Colonic mucosa (tissue), 4 donors: ENCODE results near the gene CATSPER4. TPM values are rescaled to one million over a fixed set of nuclear protein-coding genes. Genes with fewer than 3 reads are reported as not detected.

Experiments used
- DNase-seq: peaks from one replicate; pipeline ENCODE4 v3.0.0-alpha.2; 2020
- H3K27ac ChIP-seq: fragments of 200-600 bp; one replicate; pipeline ENCODE4 v1.8.0; 2021
- H3K27me3 ChIP-seq: fragments of 200-600 bp; one replicate; pipeline ENCODE4 v1.8.0; 2021
- H3K36me3 ChIP-seq: fragments of 200-600 bp; one replicate; pipeline ENCODE4 v1.8.0; 2021
- H3K4me1 ChIP-seq: fragments of 200-600 bp; one replicate; pipeline ENCODE4 v1.8.0; 2021; ENCODE audit warnings: mild to moderate bottlenecking
- H3K4me3 ChIP-seq: fragments of 200-600 bp; one replicate; pipeline ENCODE4 v1.8.0; 2021
- H3K9ac ChIP-seq, 2 donors: one replicate each; pipeline ENCODE4 v1.7.0; 2013; ENCODE audit warnings: control low read depth in 2 of 2, low read depth in 2 of 2, low read length in 2 of 2
- H3K9me3 ChIP-seq: fragments of 200-600 bp; one replicate; pipeline ENCODE4 v1.8.0; 2021
- intact Hi-C: fragments of 100-400 bp; cut with DNase I; formaldehyde crosslinking; loops from one replicate; pipeline ENCODE4 v1.14.1; 2022
- total RNA-seq, 2 donors: library from RNA; stranded (reverse); fragmentation: NEBNext Ultra II Directional in 1 of 2; extraction: Animal tissue kit (Norgen Biotek cat#: 25700) in 1 of 2; gene quantifications; one replicate each; pipeline ENCODE4 v1.2.1, GENCODE V29; 2021
- TF ChIP-seq, protein P1 (sequence below): fragments of 200-600 bp; IDR thresholded peaks from one replicate; pipeline ENCODE4 v1.8.0; 2022; ENCODE audit warnings: antibody characterized with exemption, mild to moderate bottlenecking
- donor health status: healthy.
- donor health status: DM: no; HTN: no; CAD: no.
- donor health status: DM: no; HTN: no; CAD: no.

Gene CATSPER4
- total RNA-seq, 2 donors from 2014 or later, result not detected

DNA sequence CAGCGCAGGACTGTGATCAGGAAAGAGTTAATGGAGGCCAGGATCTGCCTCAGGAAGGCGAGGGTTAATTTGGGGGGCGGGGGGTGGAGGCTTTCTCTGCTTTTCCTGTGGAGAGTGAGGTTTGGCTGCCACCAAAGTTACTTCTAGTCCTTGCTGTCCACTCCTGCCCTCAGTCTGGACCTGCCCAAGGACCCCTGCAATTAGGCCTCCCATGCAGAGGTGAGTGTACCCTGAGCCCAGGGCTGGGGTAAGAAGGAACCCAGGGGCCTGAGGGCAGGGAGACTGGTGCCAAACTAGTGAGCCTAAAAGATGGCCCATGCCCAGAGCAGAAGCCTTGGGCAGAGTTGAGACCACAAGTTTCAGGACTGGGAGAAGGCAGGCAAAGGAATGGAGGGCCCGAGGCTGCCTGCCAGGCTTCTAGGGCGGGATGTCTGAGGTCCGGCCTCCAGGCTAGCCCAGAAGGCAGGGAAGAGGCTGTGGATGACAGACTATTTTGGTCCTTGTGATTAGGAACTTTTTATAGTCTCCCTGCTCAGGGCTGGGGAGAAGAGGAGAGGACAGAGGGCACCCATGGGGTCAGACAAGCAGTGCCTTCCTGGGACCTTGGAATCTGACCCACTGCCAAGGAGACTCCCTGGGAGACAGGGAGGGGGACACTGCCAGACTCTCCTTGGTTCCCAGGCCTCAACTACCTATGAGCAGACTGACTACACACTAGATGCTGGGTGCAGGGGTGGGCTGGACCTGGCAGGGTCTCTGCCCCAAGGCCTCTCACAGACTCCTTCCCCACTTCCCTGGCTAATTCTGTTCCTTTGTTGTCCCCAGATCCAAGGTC lies 31.3 kb upstream of the CATSPER4 start, which contains the start of gene FAM110D:
Gene FAM110D (plus strand): TSS at position 172 of the 835 bp plus-strand sequence. CDS start 2,213 bp downstream, outside the sequence.
- no peaks in the 10 kb centered on the region for H3K36me3 ChIP-seq
- intact Hi-C loops, result no loop called here
- no peaks in the 10 kb centered on the region for H3K9me3 ChIP-seq
- no peak within 1 kb of the TSS for H3K9ac ChIP-seq
- no peak within 1 kb of the TSS for H3K4me3 ChIP-seq
- TF ChIP-seq, protein P1, sequence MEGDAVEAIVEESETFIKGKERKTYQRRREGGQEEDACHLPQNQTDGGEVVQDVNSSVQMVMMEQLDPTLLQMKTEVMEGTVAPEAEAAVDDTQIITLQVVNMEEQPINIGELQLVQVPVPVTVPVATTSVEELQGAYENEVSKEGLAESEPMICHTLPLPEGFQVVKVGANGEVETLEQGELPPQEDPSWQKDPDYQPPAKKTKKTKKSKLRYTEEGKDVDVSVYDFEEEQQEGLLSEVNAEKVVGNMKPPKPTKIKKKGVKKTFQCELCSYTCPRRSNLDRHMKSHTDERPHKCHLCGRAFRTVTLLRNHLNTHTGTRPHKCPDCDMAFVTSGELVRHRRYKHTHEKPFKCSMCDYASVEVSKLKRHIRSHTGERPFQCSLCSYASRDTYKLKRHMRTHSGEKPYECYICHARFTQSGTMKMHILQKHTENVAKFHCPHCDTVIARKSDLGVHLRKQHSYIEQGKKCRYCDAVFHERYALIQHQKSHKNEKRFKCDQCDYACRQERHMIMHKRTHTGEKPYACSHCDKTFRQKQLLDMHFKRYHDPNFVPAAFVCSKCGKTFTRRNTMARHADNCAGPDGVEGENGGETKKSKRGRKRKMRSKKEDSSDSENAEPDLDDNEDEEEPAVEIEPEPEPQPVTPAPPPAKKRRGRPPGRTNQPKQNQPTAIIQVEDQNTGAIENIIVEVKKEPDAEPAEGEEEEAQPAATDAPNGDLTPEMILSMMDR, result no peak
- no peak within 1 kb of the TSS for H3K27ac ChIP-seq
- no peaks in the 10 kb centered on the region for H3K27me3 ChIP-seq
- DNase-seq, result no peak
- peaks cover 6% of the 10 kb centered on the region for H3K4me1 ChIP-seq

DNA sequence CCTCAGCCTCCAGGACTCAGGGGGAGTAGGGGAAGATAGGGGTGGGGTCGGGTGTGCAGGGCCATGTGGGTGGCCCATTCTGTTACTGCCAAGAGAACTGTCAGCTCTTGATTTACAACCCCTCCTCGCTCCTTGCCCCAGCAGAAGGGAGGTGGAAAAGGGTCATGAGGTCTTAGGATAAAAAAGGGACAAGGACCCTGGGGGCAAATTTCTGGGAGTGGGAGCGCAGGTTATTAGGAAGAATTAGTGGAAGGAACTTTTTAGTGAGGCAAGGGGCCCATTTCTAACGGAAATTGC lies 30.7 kb upstream of the CATSPER4 start:
- no peak for DNase-seq
- Histone ChIP-seq H3K27me3 (no peaks in the 10 kb centered on the region), H3K27ac (no peak overlapping the region), H3K9me3 (no peaks in the 10 kb centered on the region), H3K36me3 (no peaks in the 10 kb centered on the region), H3K9ac (no peak overlapping the region), H3K4me3 (no peak overlapping the region), H3K4me1 (peaks cover 6% of the 10 kb centered on the region)
- intact Hi-C loops, result loop anchor here (5.0 to 10.0 kb wide), 2 partner anchors 52 to 165 kb away; no protein-coding TSS in a partner anchor
- TF ChIP-seq, protein P1, result no peak

DNA sequence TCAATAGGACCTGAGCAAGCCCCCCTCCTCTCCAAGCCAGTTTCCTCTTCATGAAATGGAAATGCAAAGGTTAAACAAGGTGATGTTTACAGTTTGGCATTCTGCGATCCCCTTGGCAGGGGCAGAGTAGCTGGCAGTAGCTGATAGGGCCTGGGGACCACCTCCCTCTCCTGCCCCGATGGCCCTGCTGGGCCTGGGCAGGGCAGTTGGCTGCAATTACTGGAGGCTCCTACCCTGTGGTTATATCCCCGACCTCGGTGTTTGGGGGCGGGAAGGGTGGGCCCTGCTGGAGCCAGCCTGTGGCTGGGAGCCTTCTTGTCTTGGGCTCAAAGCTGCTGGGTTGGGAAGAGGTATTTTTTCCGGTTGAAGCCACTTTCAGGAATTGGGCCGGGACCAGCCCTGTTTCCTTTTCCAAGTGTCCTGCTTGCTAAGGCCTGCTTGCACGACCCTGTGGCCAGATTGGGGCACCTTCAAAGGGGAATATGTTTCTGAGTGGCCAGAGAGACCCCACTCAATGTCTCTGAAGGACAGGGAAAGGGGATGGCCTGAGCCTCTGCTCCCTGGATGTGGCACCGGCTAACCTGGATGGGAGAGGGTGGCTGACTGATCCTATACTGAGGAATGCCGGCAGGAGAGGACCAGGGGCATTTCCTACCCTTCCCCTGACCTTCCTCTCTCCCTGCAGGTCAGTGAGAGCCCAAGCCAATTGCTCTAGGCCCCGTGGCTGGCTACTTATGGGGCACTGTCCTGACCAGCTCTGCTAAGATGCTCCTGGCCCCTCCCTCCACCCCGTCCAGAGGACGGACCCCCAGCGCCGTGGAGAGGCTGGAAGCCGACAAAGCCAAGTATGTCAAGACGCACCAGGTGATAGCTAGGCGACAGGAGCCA lies 29.6 kb upstream of the CATSPER4 start:
- no peak for DNase-seq
- no peaks in the 10 kb centered on the region for H3K9me3 ChIP-seq
- peak overlapping the region; percentile 19 to 73 for H3K9ac ChIP-seq
- H3K4me3 ChIP-seq, result peak overlapping the region; percentile 36
- no peaks in the 10 kb centered on the region for H3K36me3 ChIP-seq
- no peak overlapping the region for H3K27ac ChIP-seq
- intact Hi-C loops, result loop anchor here (5.0 to 10.0 kb wide), 2 partner anchors 53 to 164 kb away; no protein-coding TSS in a partner anchor
- peaks cover 6% of the 10 kb centered on the region for H3K4me1 ChIP-seq
- H3K27me3 ChIP-seq, result no peaks in the 10 kb centered on the region
- TF ChIP-seq, protein P1, result no peak

DNA sequence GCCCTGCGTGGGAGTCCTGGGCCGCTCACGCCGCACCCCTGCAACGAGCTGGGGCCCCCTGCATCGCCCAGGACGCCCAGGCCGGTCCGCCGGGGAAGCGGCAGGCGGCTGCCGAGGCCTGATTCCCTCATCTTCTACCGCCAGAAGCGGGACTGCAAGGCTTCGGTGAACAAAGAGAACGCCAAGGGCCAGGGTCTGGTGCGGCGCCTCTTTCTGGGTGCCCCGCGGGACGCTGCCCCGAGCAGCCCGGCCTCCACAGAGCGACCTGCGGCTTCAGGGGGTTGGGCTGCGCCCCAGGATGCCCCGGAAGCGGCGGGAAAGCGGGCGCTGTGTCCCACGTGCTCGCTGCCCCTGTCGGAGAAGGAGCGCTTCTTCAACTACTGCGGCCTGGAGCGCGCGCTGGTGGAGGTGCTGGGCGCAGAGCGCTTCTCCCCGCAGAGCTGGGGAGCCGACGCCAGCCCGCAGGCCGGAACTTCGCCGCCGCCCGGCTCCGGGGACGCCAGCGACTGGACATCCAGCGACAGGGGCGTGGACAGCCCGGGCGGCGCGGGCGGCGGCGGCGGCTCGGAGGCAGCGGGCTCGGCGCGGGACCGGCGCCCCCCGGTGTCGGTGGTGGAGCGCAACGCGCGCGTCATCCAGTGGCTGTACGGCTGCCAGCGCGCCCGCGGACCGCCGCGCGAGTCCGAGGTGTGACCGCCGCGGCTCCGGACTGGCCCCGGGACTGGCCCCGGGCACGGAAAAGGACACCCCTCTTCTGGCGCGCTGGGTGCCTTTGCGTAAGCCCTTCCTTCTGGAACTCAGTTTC lies 28.8 kb upstream of the CATSPER4 start:
- intact Hi-C loops, result loop anchor here (5.0 to 10.0 kb wide), 2 partner anchors 54 to 163 kb away; no protein-coding TSS in a partner anchor
- H3K9ac ChIP-seq, result peak overlapping the region; percentile 19 to 73
- peaks cover 6% of the 10 kb centered on the region for H3K4me1 ChIP-seq
- H3K4me3 ChIP-seq, result peak overlapping the region; percentile 36
- DNase-seq, result peak; percentile 56
- no peaks in the 10 kb centered on the region for H3K36me3 ChIP-seq
- no peak overlapping the region for H3K27ac ChIP-seq
- TF ChIP-seq, protein P1, result no peak
- no peaks in the 10 kb centered on the region for H3K9me3 ChIP-seq
- H3K27me3 ChIP-seq, result no peaks in the 10 kb centered on the region
